K562 (cell line): ENCODE data around the gene MARK2. TPM values are rescaled to one million over a fixed set of nuclear protein-coding genes. Genes with fewer than 3 reads are reported as not detected.

ENCODE experiments used
- ATF7 ChIP-seq: fragments of 450-650 bp; IDR thresholded peaks from 2 replicates; pipeline ENCODE4 v1.7.1; 2014; ENCODE audit warnings: mild to moderate bottlenecking, moderate library complexity
- GATA2 ChIP-seq: sonication (generic); formaldehyde crosslinking; IDR thresholded peaks from 2 replicates; pipeline ENCODE4 v1.4.0; 2020; ENCODE audit warnings: mild to moderate bottlenecking, missing genetic modification reagents
- HLTF ChIP-seq: fragments of 450-650 bp; IDR thresholded peaks from 2 replicates; pipeline ENCODE4 v1.6.1; 2016
- HMGN3 ChIP-seq: IDR thresholded peaks from 2 replicates; pipeline ENCODE4 v1.6.1; 2011; ENCODE audit warnings: borderline replicate concordance, low read depth, mild to moderate bottlenecking, mixed read lengths, low read length; ENCODE audit not compliant: insufficient read length; ENCODE audit errors: extremely low read depth
- NR3C1 ChIP-seq: sonication (generic); formaldehyde crosslinking; IDR thresholded peaks from 2 replicates; pipeline ENCODE4 v1.8.1; 2022; ENCODE audit warnings: missing genetic modification reagents
- RCOR1 ChIP-seq, 2 experiments: IDR thresholded peaks; 2 replicates each; pipeline ENCODE4 v1.6.1; 2012; ENCODE audit warnings: low read depth in 2 of 2, low read length in 2 of 2, borderline replicate concordance in 1 of 2, improper control_type of control experiment in 1 of 2
- SRF ChIP-seq, 2 experiments: fragments of 250-450, 450-650 bp in 1 of 2; sonication (Bioruptor Pico) in 1 of 2; sonication (generic) in 1 of 2; formaldehyde crosslinking; IDR thresholded peaks; 2 replicates each; pipeline versions ENCODE4 v1.5.0 to v1.5.1; 2020 to 2022; ENCODE audit warnings: mild to moderate bottlenecking in 1 of 2, missing genetic modification reagents in 1 of 2
- TRIM24 ChIP-seq, 2 experiments: fragments of 450-650 bp; IDR thresholded peaks; 2 replicates each; pipeline ENCODE4 v1.6.1; 2016
- ZNF347 ChIP-seq: fragments of 450-650 bp; formaldehyde crosslinking; IDR thresholded peaks from 2 replicates; pipeline ENCODE4 v1.4.0; 2020; ENCODE audit warnings: low read depth, mild to moderate bottlenecking, moderate library complexity
- ZNF584 ChIP-seq: fragments of 200-800 bp; sonication (Bioruptor generic); IDR thresholded peaks from 2 replicates; pipeline ENCODE4 v1.6.1; 2016; ENCODE audit warnings: low read depth, mild to moderate bottlenecking, missing genetic modification characterization, missing compliant biosample characterization
- polyA plus RNA-seq, 8 experiments: library from polyadenylated mRNA; depleted of rRNA in 4 of 8; stranded (reverse) in 5 of 8; unstranded in 3 of 8; fragments of >200 nt; fragmentation: Nextera tagmentation in 2 of 8; fragmentation: Illumina TruSeq in 1 of 8; extraction: Ambion mirVana in 2 of 8; extraction: Trizol in 1 of 8; gene quantifications; 2 replicates each; pipeline versions ENCODE4 v1.2.1 to v1.2.3, GENCODE V29; 2011 to 2014; ENCODE audit warnings: inconsistent platforms in 1 of 8, missing spikeins in 1 of 8
- total RNA-seq, 7 experiments: library from RNA; depleted of rRNA in 6 of 7; stranded (reverse); fragments of >200 nt in 6 of 7; fragmentation: Illumina TruSeq in 2 of 7; extraction: Trizol in 2 of 7; gene quantifications; 2 replicates each; pipeline versions ENCODE4 v1.2.1 to v1.2.3, GENCODE V29; 2011 to 2021; ENCODE audit warnings: low replicate concordance in 1 of 7
- TF ChIP-seq, protein P1 (sequence below): IDR thresholded peaks from 2 replicates; pipeline ENCODE4 v1.6.1; 2014; ENCODE audit warnings: antibody characterized with exemption
- TF ChIP-seq, protein P2 (sequence below): fragments of 250-450 bp; sonication (Bioruptor Pico); IDR thresholded peaks from 2 replicates; pipeline ENCODE4 v1.6.1; 2021; ENCODE audit warnings: mild to moderate bottlenecking
- TF ChIP-seq, protein P3 (sequence below): fragments of 450-650 bp; IDR thresholded peaks from 2 replicates; pipeline ENCODE4 v1.6.1; 2016
- TF ChIP-seq, protein P4 (sequence below): fragments of 450-650 bp; formaldehyde crosslinking; IDR thresholded peaks from 2 replicates; pipeline ENCODE4 v1.4.0; 2020; ENCODE audit warnings: mild to moderate bottlenecking, moderate library complexity
- TF ChIP-seq, protein P5 (sequence below), 2 experiments: IDR thresholded peaks in 1 of 2; conservative IDR thresholded peaks in 1 of 2; 2 replicates each; pipeline ENCODE4 v1.6.1; 2016; ENCODE audit warnings: low read depth in 2 of 2, mild to moderate bottlenecking in 1 of 2, missing compliant biosample characterization in 1 of 2, missing genetic modification characterization in 1 of 2, moderate library complexity in 1 of 2
- TF ChIP-seq, protein P6 (sequence below), 2 experiments: fragments of 200-800 bp in 1 of 2; sonication (Bioruptor generic) in 1 of 2; sonication (generic) in 1 of 2; formaldehyde crosslinking in 1 of 2; IDR thresholded peaks in 1 of 2; conservative IDR thresholded peaks in 1 of 2; 2 replicates each; pipeline versions ENCODE4 v1.5.0 to v1.6.1; 2016 to 2020; ENCODE audit warnings: missing compliant biosample characterization in 1 of 2, missing genetic modification characterization in 1 of 2, missing genetic modification reagents in 1 of 2

MARK2 gene
- total and polyA plus RNA-seq, 9 of the 15 experiments (the other 6 are each of a cell fraction or from before 2014, with no cell fraction given) = 0.32 to 43.5 (median 15.1) TPM

DNA sequence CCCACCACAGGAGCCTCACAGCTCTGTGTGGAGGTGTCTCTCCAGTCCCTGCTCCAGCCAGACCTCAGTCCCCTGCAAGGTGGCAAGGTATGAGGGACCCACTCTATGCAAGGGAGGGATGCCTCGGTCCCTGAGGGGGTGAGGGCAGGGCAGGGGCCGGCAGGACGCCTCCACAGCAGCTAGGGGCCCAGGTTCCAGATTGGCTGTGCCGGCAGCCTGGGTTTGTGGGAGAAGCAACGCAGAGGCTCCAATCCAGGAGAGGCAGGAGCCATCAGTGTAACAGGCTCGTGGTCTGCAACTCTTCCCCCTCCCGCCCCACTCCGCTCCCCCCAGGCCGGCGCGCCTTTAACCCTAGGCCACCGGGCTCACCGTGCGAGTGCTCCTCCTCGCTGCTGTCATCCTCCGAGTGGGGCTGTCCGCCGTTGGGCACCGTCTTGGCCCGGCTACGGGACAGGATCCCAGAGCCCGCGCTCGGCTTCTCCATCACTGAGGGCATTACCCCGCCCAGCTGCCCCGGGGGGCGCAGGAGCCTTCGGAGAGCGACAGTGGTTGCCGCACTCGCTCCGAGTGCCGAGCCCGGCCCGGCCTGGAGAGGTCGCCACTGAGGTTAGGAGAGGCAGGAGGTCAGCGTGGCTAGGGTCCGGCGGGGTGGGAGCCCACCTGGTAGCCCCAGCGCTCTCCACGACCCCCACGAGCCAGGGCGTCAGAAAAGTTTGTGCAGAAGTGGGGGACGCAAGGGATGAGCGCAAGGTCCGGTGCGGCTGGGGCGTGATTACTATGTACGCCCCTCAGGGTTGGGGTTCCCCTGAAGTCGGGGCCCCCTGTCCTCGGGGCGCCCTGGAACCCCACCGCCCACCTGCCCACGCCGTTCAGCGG is 77.3 kb downstream of the MARK2 start (continued):
- TF ChIP-seq ZNF347 (CRISPR knock-in tag) (no peak), ATF7 (0 out of 2 replicates have a peak, but pooled peaks have one; percentile 13), GATA2 (CRISPR knock-in tag) (no peak), ZNF584 (CRISPR knock-in tag) (no peak), SRF (CRISPR knock-in tag; IDR thresholded peaks at IDR 0.05) (peak in 1 of 2 experiments; percentile 35; a peak in 1 of 4 replicates), RCOR1 (IDR thresholded peaks at IDR 0.05; ENCODE audit: borderline replicate concordance in 1 of 2, low read depth in 2 of 2, low read length in 2 of 2) (0 out of 4 replicates have a peak, but pooled peaks of 1 of the 2 experiments have one; percentile 27), HMGN3 (peak; percentile 53), TRIM24 (IDR thresholded peaks at IDR 0.05) (no peak), NR3C1 (no peak), HLTF (no peak)
- TF ChIP-seq, protein P1, sequence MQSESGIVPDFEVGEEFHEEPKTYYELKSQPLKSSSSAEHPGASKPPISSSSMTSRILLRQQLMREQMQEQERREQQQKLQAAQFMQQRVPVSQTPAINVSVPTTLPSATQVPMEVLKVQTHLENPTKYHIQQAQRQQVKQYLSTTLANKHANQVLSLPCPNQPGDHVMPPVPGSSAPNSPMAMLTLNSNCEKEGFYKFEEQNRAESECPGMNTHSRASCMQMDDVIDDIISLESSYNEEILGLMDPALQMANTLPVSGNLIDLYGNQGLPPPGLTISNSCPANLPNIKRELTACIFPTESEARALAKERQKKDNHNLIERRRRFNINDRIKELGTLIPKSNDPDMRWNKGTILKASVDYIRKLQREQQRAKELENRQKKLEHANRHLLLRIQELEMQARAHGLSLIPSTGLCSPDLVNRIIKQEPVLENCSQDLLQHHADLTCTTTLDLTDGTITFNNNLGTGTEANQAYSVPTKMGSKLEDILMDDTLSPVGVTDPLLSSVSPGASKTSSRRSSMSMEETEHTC = no peak
- TF ChIP-seq, protein P2, sequence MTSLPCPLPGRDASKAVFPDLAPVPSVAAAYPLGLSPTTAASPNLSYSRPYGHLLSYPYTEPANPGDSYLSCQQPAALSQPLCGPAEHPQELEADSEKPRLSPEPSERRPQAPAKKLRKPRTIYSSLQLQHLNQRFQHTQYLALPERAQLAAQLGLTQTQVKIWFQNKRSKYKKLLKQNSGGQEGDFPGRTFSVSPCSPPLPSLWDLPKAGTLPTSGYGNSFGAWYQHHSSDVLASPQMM = no peak
- TF ChIP-seq, protein P3, sequence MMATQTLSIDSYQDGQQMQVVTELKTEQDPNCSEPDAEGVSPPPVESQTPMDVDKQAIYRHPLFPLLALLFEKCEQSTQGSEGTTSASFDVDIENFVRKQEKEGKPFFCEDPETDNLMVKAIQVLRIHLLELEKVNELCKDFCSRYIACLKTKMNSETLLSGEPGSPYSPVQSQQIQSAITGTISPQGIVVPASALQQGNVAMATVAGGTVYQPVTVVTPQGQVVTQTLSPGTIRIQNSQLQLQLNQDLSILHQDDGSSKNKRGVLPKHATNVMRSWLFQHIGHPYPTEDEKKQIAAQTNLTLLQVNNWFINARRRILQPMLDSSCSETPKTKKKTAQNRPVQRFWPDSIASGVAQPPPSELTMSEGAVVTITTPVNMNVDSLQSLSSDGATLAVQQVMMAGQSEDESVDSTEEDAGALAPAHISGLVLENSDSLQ = no peak
- TF ChIP-seq, protein P4, sequence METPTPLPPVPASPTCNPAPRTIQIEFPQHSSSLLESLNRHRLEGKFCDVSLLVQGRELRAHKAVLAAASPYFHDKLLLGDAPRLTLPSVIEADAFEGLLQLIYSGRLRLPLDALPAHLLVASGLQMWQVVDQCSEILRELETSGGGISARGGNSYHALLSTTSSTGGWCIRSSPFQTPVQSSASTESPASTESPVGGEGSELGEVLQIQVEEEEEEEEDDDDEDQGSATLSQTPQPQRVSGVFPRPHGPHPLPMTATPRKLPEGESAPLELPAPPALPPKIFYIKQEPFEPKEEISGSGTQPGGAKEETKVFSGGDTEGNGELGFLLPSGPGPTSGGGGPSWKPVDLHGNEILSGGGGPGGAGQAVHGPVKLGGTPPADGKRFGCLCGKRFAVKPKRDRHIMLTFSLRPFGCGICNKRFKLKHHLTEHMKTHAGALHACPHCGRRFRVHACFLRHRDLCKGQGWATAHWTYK (CRISPR knock-in tag) = no peak
- TF ChIP-seq, protein P5, sequence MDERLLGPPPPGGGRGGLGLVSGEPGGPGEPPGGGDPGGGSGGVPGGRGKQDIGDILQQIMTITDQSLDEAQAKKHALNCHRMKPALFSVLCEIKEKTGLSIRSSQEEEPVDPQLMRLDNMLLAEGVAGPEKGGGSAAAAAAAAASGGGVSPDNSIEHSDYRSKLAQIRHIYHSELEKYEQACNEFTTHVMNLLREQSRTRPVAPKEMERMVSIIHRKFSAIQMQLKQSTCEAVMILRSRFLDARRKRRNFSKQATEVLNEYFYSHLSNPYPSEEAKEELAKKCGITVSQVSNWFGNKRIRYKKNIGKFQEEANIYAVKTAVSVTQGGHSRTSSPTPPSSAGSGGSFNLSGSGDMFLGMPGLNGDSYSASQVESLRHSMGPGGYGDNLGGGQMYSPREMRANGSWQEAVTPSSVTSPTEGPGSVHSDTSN (CRISPR knock-in tag; IDR thresholded peaks at IDR 0.05; ENCODE audit: low read depth) = no peak
- TF ChIP-seq, protein P5 (tag; conservative IDR thresholded peaks at IDR 0.05; ENCODE audit: low read depth) = no peak
- TF ChIP-seq, protein P6, sequence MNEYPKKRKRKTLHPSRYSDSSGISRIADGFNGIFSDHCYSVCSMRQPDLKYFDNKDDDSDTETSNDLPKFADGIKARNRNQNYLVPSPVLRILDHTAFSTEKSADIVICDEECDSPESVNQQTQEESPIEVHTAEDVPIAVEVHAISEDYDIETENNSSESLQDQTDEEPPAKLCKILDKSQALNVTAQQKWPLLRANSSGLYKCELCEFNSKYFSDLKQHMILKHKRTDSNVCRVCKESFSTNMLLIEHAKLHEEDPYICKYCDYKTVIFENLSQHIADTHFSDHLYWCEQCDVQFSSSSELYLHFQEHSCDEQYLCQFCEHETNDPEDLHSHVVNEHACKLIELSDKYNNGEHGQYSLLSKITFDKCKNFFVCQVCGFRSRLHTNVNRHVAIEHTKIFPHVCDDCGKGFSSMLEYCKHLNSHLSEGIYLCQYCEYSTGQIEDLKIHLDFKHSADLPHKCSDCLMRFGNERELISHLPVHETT (CRISPR knock-in tag; conservative IDR thresholded peaks at IDR 0.05 in 1 of 2, IDR thresholded peaks at IDR 0.05 in 1 of 2) = no peak
